ENCODE data around the gene CKS1B.

CKS1B gene

DNA sequence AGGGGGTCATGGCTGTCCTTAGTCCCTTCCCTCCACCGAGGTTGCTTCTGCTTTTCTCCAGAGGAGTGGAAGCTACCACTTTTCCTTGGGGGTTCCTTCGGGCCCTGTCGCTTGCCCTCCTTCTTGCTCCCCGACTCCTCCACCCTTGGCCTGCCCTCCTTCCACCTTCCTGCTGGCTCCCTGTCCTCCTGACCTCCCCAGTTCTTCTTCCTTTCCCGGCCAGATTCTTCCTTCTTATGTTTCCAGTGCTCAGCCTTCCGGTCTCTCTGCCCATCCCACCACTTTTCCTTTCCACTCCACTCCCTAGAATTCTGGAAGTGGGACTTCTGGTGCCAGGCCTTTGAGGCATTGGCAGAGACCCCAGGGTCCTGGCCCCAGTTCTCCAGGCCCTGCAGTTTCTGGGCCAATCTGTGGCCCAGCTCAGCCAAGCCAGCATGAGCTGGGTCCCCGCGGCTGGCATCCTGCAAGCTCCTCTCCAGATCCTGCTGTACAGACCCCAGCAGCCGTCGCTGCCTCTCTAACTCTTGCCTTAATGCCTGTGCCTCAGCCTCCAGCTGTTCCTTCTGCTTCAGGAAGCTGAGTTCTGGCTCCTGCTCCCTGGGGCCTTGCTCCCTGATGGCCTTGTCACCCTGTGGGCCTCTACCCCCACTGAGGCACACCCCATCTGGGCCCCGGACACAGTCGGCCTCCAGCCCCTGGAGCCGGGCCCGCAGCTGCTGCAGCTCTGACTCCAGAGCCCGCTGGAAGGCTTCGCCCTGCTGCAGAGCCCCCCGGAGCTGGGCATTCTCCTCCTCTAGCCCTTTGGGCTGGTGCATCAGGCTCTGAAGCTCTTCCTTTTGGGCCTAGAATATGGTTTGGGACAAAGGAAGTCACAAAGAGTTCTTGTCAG, 28.3 kb upstream of the CKS1B start:
- no peak for DNase-seq (ENCODE audit: low spot score)

DNA sequence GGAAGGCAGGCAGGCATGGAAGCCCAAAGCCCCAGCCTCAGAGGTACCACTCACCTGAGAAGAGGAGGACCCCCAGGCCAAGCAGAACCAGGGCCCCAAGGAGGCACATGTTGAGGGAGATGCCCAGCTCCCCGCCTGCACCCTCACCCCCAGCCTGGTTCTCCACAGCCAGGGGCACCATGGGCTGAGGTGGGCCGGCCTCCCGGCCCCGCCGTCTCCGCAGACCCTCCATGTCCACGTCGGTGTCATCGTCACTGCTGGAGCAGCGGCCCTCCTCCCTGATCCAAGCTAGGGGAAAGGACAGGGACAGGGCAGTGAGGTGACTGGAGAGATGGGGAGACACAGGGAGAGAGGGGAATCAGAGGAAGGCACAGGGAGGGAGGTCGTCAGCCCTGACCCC, 26.4 kb upstream of the CKS1B start:
- DNase-seq (ENCODE audit: low spot score) = no peak

DNA sequence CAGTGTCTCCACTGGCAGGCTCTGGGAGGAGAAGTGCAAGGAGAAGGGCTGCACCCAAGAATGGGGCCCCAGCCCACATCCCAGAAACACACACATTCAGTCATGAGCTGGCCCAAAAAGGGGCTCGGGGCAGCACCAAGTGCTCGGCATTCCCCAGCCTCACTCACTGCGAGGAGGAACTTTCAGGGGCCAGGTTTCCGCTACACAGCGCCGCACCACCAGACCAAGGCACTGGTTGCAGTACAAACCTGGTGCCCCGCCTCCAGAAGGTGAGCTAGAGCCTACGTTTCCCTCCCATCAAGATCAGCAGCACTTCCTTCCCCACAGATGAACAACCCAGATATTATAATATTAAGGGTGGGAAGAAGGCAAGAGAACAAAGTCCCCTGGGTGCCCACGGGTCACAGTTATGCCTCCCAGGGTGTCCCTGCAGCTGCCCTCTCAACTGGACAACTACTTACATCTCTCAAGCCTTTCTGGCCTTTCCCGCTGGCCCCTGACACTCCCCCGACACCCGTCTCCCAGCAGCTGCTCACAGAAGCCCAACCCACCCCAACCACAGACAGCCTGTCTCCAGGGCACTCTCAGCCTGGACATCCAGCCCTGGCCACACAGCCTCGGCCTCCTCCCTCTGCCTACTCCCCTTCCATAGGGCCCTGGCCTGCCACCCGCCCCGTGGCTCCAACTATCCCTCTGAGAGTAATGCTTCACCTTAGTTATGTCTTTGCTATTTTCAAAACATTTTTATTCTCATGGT, 22.4 kb upstream of the CKS1B start:
- no peak for DNase-seq (ENCODE audit: low spot score)

DNA sequence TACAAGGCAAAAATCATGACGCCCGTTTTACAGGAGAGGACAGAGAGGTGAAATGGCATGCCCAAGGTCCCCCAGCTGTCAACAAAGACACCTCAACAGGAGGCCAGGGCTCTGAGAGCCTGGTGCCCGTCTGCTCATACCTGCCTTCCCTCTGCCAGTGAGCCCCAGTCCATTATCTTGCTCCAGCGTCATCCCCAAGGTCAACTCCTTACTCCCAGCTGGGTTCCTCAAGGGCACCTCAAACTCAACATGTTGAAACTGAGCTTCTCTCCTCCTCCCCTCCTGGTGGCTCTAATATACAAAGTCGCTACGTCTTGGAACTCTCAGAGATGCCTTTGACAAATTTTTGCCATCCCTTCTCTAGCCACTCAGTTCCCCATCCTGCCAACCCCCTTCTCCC, 21.8 kb upstream of the CKS1B start:
- no peak for DNase-seq (ENCODE audit: low spot score)

DNA sequence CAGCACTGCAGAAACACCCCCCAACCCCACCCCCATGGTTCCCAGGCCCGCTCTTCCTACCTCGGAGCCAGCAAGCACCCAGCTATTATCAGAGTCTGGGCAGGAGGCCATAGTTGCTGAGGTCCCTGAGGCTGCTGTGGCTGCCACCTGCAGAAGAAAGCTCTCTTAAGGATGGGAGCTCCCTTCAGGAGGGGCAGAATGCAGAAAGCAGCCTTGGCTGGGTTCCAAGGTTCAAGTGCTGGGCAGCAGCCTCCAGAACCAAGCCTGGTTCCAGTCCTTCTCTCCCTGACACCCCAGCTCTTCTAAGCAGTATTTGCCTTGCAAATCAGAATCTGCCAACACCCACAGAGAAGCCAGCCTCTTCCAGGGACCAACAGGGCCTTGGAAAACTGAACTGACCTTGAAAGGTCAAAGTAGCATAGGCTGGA, 20.9 kb upstream of the CKS1B start:
- DNase-seq (ENCODE audit: low spot score) = no peak

DNA sequence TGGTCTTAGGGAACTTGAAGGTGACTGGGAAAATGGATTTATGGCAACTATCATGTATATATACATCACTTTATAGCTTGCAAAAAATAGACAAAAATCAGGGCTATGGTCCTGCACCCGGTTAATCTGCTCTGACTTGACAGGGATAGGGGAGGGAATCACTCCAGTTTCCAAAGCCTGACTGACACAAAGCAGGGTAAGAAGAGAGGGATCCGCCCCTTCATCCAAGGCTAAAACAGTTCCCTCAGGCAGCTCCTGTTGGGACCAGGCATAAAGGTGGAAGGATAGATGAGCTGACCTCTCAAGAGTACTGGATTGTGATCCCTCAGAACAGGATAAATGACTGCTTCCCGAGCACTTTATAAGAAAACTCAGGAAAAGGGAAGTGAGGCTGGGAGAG, 19.9 kb upstream of the CKS1B start:
- no peak for DNase-seq (ENCODE audit: low spot score)

DNA sequence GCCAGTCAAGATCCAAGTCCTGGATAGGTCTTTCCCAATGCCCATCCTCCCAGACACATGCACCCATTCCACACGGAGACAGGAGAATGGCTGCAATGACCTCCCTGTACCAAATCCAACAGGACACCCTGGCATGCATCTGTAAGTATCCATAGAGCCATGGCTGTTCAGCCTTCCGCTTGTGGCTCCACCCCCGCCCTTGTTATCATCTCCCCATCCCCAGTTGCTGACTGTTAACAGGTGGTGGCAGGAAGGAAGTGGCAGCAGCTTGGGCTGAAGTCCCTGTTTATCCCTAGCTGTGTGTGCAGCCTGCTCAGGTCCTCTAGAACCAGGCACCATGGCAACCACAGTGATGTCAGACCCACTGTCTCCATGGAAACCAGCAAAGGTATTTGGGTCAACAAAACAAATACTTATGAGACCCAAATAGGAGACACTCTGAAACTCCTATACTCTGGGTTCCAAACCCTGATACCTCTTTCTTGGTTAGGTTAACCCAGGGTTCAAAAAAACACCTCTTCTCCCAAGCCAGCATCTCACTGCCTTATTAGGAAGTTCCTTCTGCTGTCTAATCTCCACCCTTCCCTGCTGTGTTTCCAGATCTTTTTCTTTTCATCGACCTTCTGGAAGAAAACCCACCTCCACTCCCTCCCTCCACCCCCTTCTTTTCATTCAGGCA, 19.3 kb upstream of the CKS1B start:
- peak; percentile 86 for DNase-seq (ENCODE audit: low spot score)

DNA sequence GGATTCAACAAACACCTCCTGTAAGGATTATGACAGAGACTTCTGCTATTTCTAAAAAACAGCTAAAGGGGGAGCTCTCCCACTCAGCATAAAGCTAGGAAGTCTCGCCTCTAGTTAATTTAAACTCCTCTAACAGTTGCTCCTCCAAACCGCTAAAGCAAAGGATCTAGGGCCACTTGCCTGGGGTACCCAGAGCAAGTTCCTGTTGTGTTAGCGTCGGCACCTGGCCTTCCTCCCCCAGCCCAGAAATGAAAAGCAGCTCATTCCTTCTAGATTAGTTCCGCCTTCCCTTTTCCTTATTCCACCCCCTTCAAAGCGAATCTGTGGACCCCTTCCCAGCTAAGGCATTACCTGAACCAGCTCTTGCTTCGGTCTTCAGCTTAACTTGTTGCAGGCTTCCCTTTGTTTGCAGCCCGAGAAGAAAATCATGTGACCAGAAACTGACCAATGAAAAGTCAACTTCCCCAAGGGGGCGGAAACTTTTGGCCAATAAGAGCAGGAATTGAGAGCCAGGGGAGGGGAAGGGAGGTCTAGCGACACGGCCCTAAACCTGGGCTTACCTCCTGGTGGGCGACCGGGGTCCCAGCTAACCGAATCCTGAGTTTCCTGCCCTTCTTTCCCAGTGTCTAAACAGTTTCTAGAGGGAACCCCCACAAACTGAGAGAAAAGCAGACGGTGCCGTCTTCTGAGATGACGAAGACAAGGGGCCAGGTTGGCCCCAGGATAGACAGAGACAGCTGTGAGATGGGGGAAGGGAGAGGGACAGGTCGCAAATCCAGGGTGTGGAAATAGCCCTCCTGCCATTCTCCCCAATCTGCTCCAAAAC, 18.6 kb upstream of the CKS1B start, which contains the start of gene PBXIP1:
PBXIP1 (minus strand) TSS at position 382 of the 826 bp plus-strand sequence. CDS start 2,378 bp downstream, outside the sequence.
- peak; percentile 90 for DNase-seq (ENCODE audit: low spot score)

DNA sequence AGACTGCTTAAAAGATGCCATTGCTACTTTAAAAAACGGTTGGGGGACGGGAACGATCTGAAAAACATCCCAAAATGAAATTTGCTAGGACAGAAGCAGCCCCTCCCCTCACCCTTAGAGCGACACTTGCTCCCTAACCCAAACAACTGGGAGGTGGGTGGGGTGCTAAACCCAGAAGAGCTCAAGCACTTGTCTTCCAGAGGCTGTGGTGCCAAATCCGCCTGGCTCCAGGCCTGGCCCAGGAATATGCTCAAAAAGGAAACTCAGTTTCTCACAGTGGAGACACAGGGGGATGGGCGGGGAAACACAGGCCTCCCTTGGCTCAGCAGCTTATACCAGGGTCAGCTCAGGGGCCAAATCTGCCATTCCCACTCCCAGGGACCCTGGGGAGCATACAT, 17.9 kb upstream of the CKS1B start:
- no peak for DNase-seq (ENCODE audit: low spot score)

DNA sequence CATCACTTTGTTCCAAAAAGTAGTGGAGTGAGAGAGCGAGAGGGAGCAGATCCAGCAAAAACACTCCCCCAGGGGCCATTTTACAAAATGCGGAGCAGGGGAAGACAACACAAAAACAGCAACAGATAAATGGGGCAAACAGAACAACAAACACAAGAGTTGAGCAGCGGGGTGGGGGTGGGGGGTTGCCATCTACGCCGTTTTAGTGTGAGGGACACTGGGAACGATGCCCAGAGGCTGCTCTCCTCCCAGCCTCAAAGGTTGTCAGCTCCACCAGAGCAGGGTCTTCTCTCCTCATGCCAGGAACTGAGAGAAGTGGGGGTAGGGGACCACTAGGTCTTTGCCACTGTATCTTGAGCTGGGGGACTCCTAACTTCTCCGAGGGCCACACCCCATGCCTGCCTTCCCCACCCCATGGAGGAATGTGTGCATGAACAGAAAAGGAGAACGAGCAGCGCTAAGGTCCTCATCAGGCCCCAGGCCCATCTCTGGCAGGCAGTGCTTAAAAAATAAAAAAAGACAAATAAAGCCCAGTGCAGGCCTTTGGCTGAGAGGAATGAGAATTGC, 17.3 kb upstream of the CKS1B start:
- no peak for DNase-seq (ENCODE audit: low spot score)

DNA sequence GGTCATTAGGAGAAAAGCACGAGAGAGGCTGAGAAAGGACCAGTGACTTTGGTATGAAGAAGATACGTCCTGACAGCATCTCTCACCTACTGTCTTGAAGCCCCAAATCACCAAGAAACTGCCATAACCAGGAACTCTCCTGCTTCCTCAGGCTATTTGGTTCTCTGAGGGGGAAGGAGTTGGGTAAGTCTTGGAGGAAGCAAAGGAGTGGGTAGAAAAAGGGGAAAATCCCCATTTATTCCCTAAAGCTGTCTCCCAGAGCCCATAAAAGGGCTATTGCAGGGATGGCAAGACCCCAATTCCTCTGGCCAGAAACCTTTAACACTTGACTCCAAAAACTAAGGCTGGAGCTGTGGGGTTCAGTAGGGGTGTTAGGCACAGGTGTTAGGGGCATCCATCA, 16.4 kb upstream of the CKS1B start:
- DNase-seq (ENCODE audit: low spot score) = no peak

DNA sequence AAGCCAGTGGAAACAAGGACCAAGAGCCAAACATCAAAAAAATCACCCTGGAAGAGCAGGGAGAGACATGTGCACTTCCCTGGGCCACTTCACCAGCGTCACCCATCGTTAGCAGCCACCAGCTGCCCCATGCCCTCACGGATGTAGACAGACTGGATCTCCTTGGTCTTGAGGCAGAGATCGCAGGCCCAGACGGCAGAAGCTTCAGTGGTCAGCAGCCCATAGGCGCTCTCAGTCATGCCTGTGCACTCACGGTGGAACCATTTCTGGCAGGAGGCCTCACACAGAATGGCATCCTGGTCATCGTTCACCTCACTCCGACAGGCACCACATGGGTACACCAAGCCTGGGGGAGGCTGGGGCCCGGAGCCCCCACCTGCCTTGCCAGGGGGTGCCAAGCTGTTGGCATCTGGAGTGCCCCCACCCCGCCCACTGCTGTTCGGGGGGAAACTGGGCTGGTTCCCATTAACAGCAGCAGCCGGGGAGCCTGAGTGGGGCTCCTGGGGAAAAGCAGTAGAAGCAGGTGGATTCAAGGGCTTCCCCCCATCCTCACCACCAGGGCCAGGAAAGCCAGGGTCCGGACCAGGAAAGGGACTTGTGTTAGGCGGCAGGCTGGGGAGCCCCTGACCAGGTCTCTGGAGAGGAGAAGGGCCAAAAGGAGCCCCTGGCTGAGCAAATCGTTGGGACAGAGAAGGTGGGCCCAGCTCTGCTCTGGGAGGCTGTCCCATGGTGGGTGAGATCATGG, 15.6 kb upstream of the CKS1B start:
- DNase-seq (ENCODE audit: low spot score) = no peak

DNA sequence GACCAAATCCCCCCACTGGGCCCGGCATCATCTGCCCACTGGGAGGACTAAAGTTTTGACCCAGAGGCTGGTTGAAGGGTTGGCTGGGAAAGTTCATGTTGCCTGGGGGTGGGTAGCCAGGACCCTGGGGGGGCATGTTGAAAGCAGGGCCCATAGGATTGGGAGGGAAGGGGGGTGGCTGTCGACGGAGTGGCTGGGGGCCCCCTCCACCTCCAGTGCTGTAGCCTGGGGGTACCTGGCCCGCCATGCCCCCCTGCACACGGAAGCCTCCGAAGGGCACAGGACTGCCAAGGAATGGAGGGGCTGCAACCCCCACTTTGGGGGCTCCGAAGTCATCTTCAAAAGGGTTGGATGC, 15.1 kb upstream of the CKS1B start:
- DNase-seq (ENCODE audit: low spot score) = no peak

DNA sequence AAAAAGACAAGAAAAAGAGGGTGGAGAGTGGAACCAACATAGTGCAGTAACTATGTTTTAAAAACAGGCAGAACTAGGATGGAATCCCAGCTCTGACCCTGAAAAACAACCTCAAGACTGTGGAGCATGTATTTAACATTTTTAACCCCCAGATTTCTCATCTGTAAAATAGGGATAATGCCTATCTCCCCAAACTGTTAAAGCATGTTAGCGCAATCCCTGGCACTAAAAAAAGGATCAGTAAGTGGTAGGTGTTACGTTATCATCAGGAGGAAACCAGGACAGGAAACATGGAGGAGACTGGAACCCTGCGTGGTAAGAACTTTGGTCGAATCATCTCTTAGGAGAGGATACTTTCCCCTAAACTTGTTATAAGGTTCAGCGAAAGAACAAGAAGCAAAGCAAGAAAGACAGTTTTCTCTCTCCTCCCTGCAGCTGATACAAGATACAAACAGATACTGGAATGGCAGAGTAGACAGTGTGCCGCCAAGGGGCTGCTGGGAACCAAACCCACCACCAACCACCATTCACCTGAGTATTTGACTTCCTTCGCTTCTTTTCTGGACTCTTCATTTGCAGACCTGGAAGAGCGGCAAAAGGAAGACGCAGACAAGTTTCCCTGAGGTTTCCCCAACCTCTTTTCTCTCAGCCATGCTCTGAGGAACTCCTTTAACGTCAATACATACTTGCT, 13.9 kb upstream of the CKS1B start:
- no peak for DNase-seq (ENCODE audit: low spot score)

DNA sequence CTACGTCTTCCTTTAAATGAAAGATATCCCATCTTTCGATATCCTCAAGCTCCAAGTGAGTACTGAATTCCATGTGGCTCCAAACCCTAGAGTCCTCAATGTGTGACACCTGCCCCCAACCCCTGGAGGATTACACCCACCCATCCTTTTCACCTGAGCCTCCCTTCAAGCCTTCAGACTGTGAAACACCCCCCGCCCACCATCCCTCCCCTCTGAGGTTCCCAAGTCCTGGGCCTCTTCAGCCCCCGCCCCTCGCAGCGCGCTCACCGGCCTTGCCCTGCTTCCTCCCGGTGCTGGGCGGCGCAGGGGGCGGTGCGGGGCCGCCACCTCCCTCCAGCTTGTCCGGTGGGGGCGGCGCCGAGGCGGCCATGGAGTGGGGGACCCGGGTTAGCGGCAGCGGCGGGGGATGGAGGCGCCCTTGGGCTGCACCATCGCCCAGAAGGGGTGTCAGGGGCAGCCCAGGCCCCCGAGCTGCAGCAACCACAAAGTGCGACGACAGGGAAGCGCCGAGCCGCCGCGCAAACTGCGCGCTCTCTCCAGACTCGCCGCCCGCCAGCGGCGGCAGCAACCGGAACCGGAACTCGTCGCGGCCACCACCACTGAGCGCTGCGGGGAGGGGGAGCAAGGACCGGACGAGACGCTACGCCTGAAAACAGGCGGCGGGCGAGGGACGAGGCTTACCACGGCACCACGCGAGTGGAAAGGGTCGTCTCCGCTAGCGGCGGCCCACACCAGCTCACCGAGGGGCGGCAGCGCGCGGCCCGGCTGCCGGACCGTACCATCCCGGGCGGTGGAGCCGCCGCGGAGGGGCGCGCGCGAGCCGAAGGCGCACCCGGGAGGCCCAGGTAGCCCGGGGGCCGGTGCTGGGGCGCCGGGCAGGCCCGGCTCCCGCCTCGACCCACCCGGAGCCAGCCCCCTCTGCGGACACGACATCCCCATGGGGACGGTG, 13.0 kb upstream of the CKS1B start, which contains the start of gene PYGO2:
PYGO2 (minus strand) TSS at position 576 of the 949 bp plus-strand sequence; CDS start at position 370, 206 bp downstream.
- peak; percentile 79 for DNase-seq (ENCODE audit: low spot score)

DNA sequence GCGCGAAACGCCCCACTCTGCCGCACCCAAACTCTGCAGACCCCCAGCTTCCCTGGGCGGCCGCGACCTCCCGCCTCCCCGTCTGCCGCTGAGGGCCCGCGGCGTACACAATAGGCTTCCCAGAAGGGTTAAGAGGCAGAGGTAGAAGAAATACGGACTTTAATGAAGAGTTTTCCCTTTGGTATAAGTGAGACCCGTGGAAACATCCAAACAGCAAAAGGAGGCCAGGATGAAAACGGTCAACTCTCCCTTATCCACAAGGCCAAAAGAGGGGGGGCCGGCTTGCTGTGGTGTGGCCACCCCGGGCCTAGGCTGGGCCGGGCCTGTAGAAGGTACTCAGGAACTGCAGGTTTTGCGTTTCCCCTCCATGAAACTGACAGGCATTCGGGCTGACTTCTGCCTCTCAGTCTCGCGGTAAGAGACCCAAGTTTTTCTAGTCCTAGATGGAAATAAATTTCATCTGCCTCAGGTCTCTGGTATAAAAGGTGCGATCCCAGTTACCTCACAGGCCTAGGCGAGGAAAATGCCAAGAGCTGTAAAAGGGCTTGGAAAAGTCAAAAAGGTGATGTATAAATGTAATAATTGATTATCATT, 12.2 kb upstream of the CKS1B start:
- DNase-seq (ENCODE audit: low spot score) = peak; percentile 37

DNA sequence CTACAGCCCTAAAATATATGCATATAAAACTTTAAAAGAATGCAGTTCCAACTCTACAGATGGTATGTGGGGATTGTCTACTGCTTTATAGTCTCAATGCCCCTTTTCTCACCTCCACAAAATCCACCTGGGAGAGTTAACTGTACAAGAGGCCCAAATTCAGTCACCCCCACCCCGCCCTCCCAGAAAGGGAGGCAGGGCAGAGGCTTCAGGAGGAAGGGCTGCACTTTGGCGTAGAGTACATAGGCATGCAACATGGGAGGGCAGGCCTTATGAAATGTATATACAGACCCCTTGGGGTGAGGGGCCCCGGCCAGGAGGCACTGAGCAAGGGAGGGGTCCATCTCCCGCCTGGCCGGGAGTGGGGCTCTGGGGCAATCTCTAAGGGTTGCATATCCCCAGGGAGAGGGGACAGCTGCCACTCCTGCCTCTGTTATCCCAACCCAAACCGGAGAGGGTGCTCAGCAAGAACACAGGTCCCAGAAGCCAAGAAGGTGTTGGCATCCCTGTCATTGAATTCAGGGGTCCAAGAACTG, 11.6 kb upstream of the CKS1B start:
- DNase-seq (ENCODE audit: low spot score) = no peak

DNA sequence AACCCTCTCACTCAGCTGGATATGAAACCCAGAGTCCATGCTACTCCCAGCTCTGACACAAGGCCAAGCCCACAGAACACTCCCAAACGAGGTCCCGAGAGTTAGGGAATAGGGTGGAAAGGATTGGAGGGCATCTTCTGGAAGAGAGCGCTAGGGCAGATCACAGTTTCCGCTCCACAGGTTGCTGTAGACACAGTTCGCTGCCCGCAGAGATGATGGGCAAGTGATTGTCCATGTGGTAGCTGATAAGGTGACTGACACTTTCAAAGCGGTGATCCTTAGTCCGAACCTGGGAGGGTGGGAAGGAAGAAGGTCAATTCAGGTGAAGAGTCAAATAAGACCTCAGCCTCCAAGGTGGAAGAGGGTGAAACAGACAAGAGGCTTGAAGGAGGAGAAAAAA, 10.8 kb upstream of the CKS1B start:
- DNase-seq (ENCODE audit: low spot score) = no peak
